HG03571 (cell line): ENCODE data around the gene THEM4.
"Not testable (repeated sequence)": the region's sequence is repeated elsewhere in the genome, so short reads cannot be mapped to it uniquely, and the experiment has no call there.

Experiments used
- ATAC-seq: cut with Tn5 transposase; IDR thresholded peaks from one replicate; pipeline ENCODE4 v1.9.1; 2021; ENCODE audit not compliant: unreplicated experiment

The THEM4 gene

GRCh38 chr1:151935154-151935553 is 25.8 kb upstream of the THEM4 start:
- ATAC-seq = no peak

GRCh38 chr1:151934048-151934493 is 24.8 kb upstream of the THEM4 start:
- no peak for ATAC-seq

- peak; percentile 54 for ATAC-seq
These were observed 15.6 kb upstream of the THEM4 start for GRCh38 chr1:151924691-151925587.

- ATAC-seq = no peak
These were observed 14.1 kb upstream of the THEM4 start for GRCh38 chr1:151923422-151923821.

- ATAC-seq = no peak
These were observed 10.8 kb upstream of the THEM4 start for GRCh38 chr1:151920149-151920548.

- ATAC-seq = no peak
These were observed 9.7 kb upstream of the THEM4 start for GRCh38 chr1:151918819-151919610.

GRCh38 chr1:151918156-151918555 is 8.8 kb upstream of the THEM4 start:
- no peak for ATAC-seq

- ATAC-seq = no peak
These were observed 7.5 kb upstream of the THEM4 start for GRCh38 chr1:151916726-151917370.

- ATAC-seq = no peak
These were observed 5.9 kb upstream of the THEM4 start for GRCh38 chr1:151915061-151915686.

GRCh38 chr1:151914076-151914475 is 4.8 kb upstream of the THEM4 start:
- ATAC-seq = no peak

GRCh38 chr1:151912973-151913372 is 3.7 kb upstream of the THEM4 start:
- no peak for ATAC-seq

GRCh38 chr1:151908228-151908691 is 1.1 kb downstream of the THEM4 start:
- no peak for ATAC-seq

GRCh38 chr1:151907363-151908139 is 1.8 kb downstream of the THEM4 start:
- no peak for ATAC-seq

GRCh38 chr1:151906324-151906645 is 3.0 kb downstream of the THEM4 start:
- not testable (repeated sequence) for ATAC-seq

GRCh38 chr1:151905443-151906323 is 3.6 kb downstream of the THEM4 start:
- not testable (repeated sequence) for ATAC-seq

- no peak for ATAC-seq
These were observed 4.3 kb downstream of the THEM4 start for GRCh38 chr1:151905070-151905442.

GRCh38 chr1:151902858-151903257 is 6.5 kb downstream of the THEM4 start:
- ATAC-seq = no peak

GRCh38 chr1:151900804-151901203 is 8.5 kb downstream of the THEM4 start:
- ATAC-seq = not testable (repeated sequence)

GRCh38 chr1:151898519-151898991 is 10.8 kb downstream of the THEM4 start:
- no peak for ATAC-seq
